Activated CD8-positive, alpha-beta memory T cell treated with anti-CD3 and anti-CD28 coated beads for 1 hour (primary cell): ENCODE results near the gene TMEM115.

Experiments used
- DNase-seq, 2 donors: peaks; one replicate each; pipeline ENCODE4 v3.0.0-alpha.2; 2020; ENCODE audit warnings: low read depth in 1 of 2; ENCODE audit errors: extremely low read depth in 1 of 2

Gene TMEM115

GRCh38 chr3:50353245-50354004, 5.9 kb downstream of the TMEM115 start:
- DNase-seq: no peak

- no peak for DNase-seq
Observed at GRCh38 chr3:50352781-50353180, 6.5 kb downstream of the TMEM115 start.

DNA sequence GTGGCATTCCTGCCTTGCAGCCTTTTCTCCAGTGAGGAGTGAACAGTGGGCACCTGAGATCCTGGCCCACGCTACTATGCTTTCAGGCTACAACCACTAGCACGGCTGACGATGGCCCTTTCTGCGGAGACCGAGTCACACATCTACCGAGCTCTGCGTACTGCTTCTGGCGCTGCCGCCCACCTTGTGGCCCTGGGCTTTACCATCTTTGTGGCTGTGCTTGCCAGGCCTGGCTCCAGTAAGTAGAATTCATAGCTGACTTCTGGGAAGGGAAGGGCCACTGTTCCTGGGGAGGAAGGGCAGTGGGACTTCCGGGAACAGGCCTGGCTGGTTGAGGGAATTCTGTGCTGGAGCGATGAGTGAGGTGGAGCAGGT, 8.0 kb downstream of the TMEM115 start:
- DNase-seq: no peak

GRCh38 chr3:50350527-50351322, 8.6 kb downstream of the TMEM115 start, which contains the start of the genes CYB561D2 and NPRL2:
TSS of gene CYB561D2 (plus strand) at chr3:50350862. CDS start at chr3:50351434, 572 bp downstream.
TSS of gene NPRL2 (minus strand) at chr3:50350775. CDS start at chr3:50350652, 123 bp downstream.
- DNase-seq: peak; percentile 92 to 100

DNA sequence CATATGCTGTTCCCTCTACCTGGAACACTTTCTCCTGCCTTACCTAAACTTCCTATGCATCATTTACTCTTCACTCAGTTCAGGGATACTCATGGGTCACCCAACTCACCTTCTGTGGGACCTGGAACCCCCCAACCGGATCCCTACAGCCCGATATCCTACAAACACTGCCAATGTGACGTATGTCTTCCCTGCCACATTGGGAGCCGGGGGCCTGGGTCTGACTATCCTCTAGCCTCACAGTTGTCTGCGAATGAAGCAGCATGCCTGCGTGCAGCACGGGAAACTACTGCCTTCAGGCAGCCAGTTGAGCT, 9.2 kb downstream of the TMEM115 start:
- no peak for DNase-seq

DNA sequence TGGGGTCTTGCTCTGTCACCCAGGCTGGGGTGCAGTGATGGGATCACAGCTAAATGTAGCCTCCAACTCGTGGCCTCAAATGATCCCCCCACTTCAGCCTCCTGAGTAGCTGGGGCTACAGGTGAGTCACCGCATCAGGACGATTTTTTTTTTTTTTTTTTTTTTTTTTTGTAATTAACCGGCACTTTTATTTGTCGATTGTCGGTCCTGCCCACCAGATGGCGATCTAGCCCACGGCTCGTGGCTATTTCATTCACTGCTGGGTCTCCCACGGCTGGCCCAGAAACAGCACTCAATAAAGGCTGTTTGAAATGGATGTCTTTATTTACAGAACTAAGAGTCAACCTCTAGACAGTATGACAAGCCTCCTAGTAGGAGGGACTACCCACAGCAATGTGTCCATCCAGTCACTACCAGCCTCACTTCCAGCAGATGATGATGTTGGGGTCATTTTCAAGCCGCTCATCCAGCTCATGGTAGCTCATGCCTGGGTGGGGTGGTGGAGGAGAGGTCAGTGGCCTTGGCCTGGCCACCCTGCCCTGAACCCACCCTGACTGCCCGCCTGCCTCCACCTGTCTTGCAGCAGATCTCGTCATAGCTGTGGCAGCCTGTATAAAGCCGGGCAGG, 12.0 kb downstream of the TMEM115 start:
- peak; percentile 47 to 57 for DNase-seq

DNA sequence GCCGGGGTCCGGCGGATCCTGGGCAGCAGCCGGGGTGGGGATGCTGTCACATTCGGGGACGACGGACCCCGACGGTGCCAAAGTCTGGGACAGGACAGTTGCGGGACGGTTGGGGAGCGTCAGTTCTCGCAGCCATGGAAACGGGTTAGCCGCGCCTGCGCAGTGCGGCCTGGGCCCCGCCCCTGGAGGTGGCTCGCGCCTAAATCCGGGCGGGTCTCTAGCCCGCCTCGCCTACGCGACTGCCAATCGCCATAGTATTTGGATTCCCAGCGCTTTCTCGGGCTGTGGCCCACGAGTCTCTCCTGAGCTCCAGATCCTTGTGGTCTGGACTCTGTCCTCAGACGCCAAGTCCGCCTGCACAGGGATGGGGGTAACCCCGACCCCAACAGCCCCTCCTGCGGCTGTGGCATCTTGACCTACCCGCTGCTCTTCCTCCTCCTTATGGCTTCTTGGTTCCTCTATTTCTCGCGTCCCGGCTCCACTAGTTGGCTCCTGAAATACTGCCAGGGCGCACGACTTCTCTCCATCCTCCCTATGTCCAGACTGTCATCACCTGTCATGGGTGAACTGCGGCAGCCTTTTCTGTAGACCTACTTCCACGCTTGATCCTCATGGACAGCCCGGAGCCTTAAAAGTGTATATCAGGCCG, 13.6 kb downstream of the TMEM115 start, which contains the start of gene ZMYND10:
ZMYND10 (minus strand) TSS at position 147 of the 649 bp plus-strand sequence. CDS start 153 bp downstream, outside the sequence.
- peak; percentile 38 to 66 for DNase-seq

DNA sequence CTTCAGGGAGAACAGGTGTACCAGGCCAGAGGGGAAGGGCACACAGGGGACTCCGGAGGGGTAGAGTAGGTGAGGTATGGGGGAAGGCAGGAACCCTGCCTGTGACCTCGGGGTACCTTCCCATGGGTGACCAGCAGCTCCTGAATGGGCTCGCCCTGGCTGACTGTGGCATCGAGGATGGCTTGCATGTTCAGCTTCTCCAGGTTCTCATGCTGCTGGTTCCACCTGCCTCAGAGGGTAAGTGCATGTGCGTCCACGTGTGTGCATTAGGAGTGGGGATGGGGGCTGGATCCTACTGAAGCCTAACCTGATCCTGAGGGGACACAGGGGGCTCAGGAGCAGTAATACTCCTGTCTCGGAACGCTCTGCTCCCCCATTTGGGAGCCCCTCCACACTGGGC, 14.3 kb downstream of the TMEM115 start:
- DNase-seq: no peak

GRCh38 chr3:50342813-50343633, 16.3 kb downstream of the TMEM115 start:
- no peak for DNase-seq

DNA sequence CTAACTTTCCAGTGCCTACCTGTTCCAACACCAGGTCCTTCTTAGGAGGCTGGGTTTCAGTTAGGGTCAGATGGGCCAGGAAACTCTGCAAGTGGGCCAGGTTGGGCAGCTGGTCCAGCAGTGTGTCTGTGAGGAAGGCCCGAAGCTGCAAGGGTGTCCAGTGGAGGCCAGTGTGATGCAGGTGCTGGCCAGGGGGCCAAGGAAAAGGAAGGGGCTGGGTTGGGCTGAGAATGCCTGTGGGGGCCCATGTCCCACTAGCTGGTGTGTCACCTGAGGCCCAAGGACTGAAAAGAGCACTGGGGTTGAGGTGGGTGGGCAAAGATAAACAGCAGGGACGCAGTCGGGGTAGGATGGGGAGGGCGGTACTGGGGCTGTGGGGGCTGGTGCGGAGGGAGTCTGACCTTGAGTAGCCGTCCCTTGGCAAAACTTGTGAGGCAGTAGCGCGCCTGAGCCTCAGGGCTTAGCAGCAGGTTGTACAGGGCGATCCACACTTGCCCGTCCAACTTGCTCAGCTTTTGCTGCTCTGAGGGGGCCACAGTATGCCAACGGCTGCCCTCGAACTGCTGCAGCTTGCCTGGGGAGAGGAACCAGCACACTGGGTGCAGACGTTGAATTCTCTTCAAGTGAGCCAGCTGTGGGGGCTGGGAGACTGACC, 17.2 kb downstream of the TMEM115 start:
- no peak for DNase-seq

GRCh38 chr3:50341537-50341936, 17.8 kb downstream of the TMEM115 start:
- DNase-seq: no peak

- peak in 1 of 2 donors; percentile 43 for DNase-seq
Observed at GRCh38 chr3:50340448-50341329, 18.6 kb downstream of the TMEM115 start, which contains the start of gene RASSF1. TSS of gene RASSF1 (minus strand) at chr3:50340836. CDS start at chr3:50340805, 31 bp downstream.

DNA sequence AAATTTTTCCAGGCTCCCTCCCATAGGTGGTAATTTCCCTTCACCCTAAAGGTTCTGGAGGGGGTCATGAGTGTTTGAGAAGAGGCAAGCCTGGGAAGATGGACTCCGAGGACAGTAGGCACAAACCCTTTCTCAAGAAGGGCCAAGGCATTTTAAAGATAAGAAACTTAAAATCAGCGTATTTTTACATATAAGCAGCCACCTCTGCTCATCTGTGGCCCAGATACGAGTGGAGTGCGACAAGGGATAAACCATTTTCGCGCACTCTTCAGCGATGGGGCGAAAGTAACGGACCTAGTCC, 19.2 kb downstream of the TMEM115 start:
- DNase-seq: no peak

- no peak for DNase-seq
Observed at GRCh38 chr3:50339485-50340146, 19.7 kb downstream of the TMEM115 start.

GRCh38 chr3:50338965-50339364, 20.4 kb downstream of the TMEM115 start:
- DNase-seq: no peak

DNA sequence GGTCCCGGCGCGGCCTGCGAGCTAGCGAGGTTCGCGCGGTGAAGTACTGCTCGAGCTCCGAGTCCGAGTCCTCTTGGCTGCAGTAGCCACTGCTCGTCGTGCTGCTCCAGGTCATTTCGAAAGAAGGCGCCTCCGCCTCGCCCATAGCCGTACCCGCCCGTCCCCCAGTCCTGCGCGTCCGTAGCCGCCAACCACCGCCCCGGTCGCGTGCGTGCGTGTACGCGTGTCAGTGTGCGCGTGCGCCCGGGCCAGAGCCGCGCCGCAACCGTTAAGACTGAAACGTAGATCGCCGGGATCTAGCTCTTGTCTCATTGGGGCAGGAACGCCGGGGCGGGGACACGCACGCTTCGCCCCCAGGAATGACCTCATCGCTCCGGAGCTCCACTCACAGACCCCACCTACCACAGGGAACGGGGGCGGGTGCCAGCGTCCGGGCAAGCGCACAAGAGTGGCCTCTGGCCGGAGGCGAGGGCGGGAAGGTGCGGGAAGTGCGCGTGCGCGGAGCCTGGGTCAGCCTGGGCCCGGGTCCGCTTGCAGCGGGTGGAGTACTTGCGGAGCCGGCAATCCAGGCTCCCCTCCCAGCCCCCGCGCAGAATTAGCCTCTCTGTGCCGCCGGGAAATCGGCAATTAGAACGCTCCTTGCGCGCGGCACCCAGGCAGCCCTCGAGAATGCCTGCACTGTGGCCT, 22.0 kb downstream of the TMEM115 start:
- DNase-seq: peak; percentile 84 to 88

- DNase-seq: no peak
Observed at GRCh38 chr3:50336452-50337174, 22.7 kb downstream of the TMEM115 start.
